A673 (cell line): Measurements from ENCODE around the gene AFAP1. TPM values are rescaled to one million over a fixed set of nuclear protein-coding genes. Genes with fewer than 3 reads are reported as not detected.
A peak's percentile ranks its signal among the peaks of the same experiment; 100 is the strongest.

Source experiments
- BruUV-seq: library from RNA; stranded (reverse); fragments of 400-500 nt; replicated peaks from 2 replicates; lab custom pipeline; 2021; lab: Mats Ljungman, UMichigan
- CTCF ChIA-PET: fragments of 300-600 bp; sonication (Branson Sonifier 250); formaldehyde crosslinking; loops from one replicate; lab custom pipeline; 2022; ENCODE audit warnings: antibody characterized with exemption; lab: Charles Lee
- POLR2A ChIA-PET: fragments of 300-600 bp; sonication (Branson Sonifier 250); formaldehyde crosslinking; loops from one replicate; lab custom pipeline; 2022; ENCODE audit warnings: antibody characterized with exemption; ENCODE audit not compliant: low non-redundant PET; lab: Charles Lee
- DNase-seq: peaks from one replicate; pipeline ENCODE4 v3.0.0-alpha.2; 2015; ENCODE audit warnings: low spot score
- H3K27ac ChIP-seq: fragments of 200-600 bp; sonication (generic); 2 replicates; pipeline ENCODE4 v1.5.1; 2016; ENCODE audit warnings: mixed run types, low read depth, mild to moderate bottlenecking, mixed read lengths, antibody characterized with exemption, low read length; ENCODE audit not compliant: poor library complexity, severe bottlenecking
- H3K27me3 ChIP-seq: fragments of 200-600 bp; sonication (generic); replicated peaks from 2 replicates; pipeline ENCODE4 v1.6.1; 2017; ENCODE audit warnings: mixed run types, low read depth, mild to moderate bottlenecking, mixed read lengths, antibody characterized with exemption, low read length; ENCODE audit not compliant: insufficient read depth, poor library complexity
- H3K36me3 ChIP-seq: fragments of 200-600 bp; sonication (generic); 2 replicates; pipeline ENCODE4 v1.6.1; 2016; ENCODE audit warnings: mixed run types, mild to moderate bottlenecking, mixed read lengths, antibody characterized with exemption, low read length; ENCODE audit not compliant: insufficient read depth, poor library complexity, severe bottlenecking
- H3K4me1 ChIP-seq: fragments of 200-600 bp; sonication (generic); 2 replicates; pipeline ENCODE4 v1.6.1; 2017; ENCODE audit warnings: mixed run types, mild to moderate bottlenecking, mixed read lengths, antibody characterized with exemption, low read length; ENCODE audit not compliant: insufficient read depth, poor library complexity, severe bottlenecking
- H3K4me3 ChIP-seq: fragments of 200-600 bp; sonication (generic); 2 replicates; pipeline ENCODE4 v1.5.1; 2016; ENCODE audit warnings: low read depth, mixed run types, mild to moderate bottlenecking, mixed read lengths, low read length; ENCODE audit not compliant: poor library complexity, severe bottlenecking
- H3K9me3 ChIP-seq: fragments of 200-600 bp; sonication (generic); 2 replicates; pipeline ENCODE4 v1.6.1; 2016; ENCODE audit warnings: mixed run types, low read depth, mild to moderate bottlenecking, mixed read lengths, antibody characterized with exemption, low read length; ENCODE audit not compliant: poor library complexity, severe bottlenecking
- EZH2 ChIP-seq: fragments of 200-600 bp; sonication (generic); IDR thresholded peaks from 2 replicates; pipeline ENCODE4 v1.6.1; 2017; ENCODE audit warnings: borderline replicate concordance, low read depth, mild to moderate bottlenecking, mixed read lengths, antibody characterized with exemption, low read length; ENCODE audit not compliant: poor library complexity, severe bottlenecking
- intact Hi-C: fragments of 100-400 bp; cut with micrococcal nuclease; formaldehyde crosslinking; loops from one replicate; pipeline ENCODE4 v1.10.0; 2022; ENCODE audit not compliant: unreplicated experiment
- total RNA-seq: library from RNA; stranded (reverse); gene quantifications from 2 replicates; pipeline ENCODE4 v1.2.3, GENCODE V29; 2021
- TF ChIP-seq, protein P1 (sequence below): fragments of 300-800, 200-600 bp; sonication (generic); conservative IDR thresholded peaks from 2 replicates; pipeline ENCODE4 v1.5.1; 2017; ENCODE audit warnings: low read depth, mild to moderate bottlenecking, antibody characterized with exemption, low read length, moderate library complexity, mixed read lengths

Gene AFAP1
- total RNA-seq, 1 experiment from 2014 or later, result 42.6 TPM

GRCh38 chr4:7758476-7758875, 181.2 kb downstream of the AFAP1 start:
- intact Hi-C loops, result no loop called here
- H3K27ac ChIP-seq, result peak overlapping the region; percentile 25
- BruUV-seq, result no TSS peak
- H3K27me3 ChIP-seq, result no peaks in the 10 kb centered on the region
- CTCF ChIA-PET, result no interaction called here
- peaks cover 36% of the 10 kb centered on the region for H3K4me1 ChIP-seq
- H3K9me3 ChIP-seq, result no peaks in the 10 kb centered on the region
- TF ChIP-seq, protein P1, sequence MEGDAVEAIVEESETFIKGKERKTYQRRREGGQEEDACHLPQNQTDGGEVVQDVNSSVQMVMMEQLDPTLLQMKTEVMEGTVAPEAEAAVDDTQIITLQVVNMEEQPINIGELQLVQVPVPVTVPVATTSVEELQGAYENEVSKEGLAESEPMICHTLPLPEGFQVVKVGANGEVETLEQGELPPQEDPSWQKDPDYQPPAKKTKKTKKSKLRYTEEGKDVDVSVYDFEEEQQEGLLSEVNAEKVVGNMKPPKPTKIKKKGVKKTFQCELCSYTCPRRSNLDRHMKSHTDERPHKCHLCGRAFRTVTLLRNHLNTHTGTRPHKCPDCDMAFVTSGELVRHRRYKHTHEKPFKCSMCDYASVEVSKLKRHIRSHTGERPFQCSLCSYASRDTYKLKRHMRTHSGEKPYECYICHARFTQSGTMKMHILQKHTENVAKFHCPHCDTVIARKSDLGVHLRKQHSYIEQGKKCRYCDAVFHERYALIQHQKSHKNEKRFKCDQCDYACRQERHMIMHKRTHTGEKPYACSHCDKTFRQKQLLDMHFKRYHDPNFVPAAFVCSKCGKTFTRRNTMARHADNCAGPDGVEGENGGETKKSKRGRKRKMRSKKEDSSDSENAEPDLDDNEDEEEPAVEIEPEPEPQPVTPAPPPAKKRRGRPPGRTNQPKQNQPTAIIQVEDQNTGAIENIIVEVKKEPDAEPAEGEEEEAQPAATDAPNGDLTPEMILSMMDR, result no peak
- TF ChIP-seq EZH2, result no peak
- H3K4me3 ChIP-seq, result no peak overlapping the region
- peaks cover 9% of the 10 kb centered on the region for H3K36me3 ChIP-seq
- no peak for DNase-seq
- POLR2A ChIA-PET, result no interaction called here

- Histone ChIP-seq H3K9me3 (no peaks in the 10 kb centered on the region), H3K27me3 (no peaks in the 10 kb centered on the region), H3K4me1 (peaks cover 36% of the 10 kb centered on the region), H3K4me3 (no peak overlapping the region), H3K36me3 (peaks cover 4% of the 10 kb centered on the region), H3K27ac (peak overlapping the region; percentile 25)
- BruUV-seq, result no TSS peak
- ChIA-PET POLR2A (no interaction called here), CTCF (no interaction called here)
- no peak for TF ChIP-seq EZH2
- TF ChIP-seq, protein P1, result no peak
- peak; percentile 26 for DNase-seq
- intact Hi-C loops, result no loop called here
Measured at GRCh38 chr4:7757501-7758471, 181.9 kb downstream of the AFAP1 start.

- Histone ChIP-seq H3K4me3 (no peak overlapping the region), H3K9me3 (no peaks in the 10 kb centered on the region), H3K4me1 (peaks cover 31% of the 10 kb centered on the region), H3K27ac (no peak overlapping the region), H3K27me3 (no peaks in the 10 kb centered on the region), H3K36me3 (peaks cover 4% of the 10 kb centered on the region)
- CTCF ChIA-PET, result no interaction called here
- DNase-seq, result no peak
- POLR2A ChIA-PET, result no interaction called here
- intact Hi-C loops, result no loop called here
- BruUV-seq, result no TSS peak
- TF ChIP-seq, protein P1, result no peak
- TF ChIP-seq EZH2, result no peak
Measured at GRCh38 chr4:7756561-7757355, 182.9 kb downstream of the AFAP1 start.
